ENCODE data around the gene SAV1. TPM values are rescaled to one million over a fixed set of nuclear protein-coding genes. Genes with fewer than 3 reads are reported as not detected.

SAV1 gene
- total RNA-seq, 1 experiment from 2014 or later, result 66.2 TPM

DNA sequence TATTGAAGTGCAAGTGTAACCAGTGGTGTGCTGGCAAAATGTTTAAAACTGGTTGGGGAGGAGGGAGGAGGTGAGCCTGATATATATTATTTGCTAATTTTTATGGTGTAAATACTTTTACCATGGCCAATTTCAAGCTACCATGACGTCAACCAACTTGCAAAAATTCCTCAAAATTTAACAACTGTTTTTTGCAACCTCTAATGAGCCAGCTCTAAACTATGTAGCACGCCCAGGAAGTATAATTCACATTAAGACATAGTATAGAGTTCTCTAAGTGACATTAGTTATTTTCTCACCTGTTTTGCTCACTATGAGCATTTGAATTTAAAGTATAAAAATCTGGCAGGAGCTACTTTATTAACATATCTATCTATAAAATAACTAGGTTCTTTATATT is 66.7 kb downstream of the SAV1 start:
- intact Hi-C loops (cut with micrococcal nuclease), result loop anchor here (1.0 to 5.0 kb wide), 3 partner anchors 49 to 111 kb away; no protein-coding TSS in a partner anchor
- Histone ChIP-seq H3K27ac (ENCODE audit: low read length) (peak overlapping the region; percentile 44), H3K27me3 (ENCODE audit: low read length) (no peaks in the 10 kb centered on the region), H3K9me2 (replicated peaks; ENCODE audit: low read length) (no peaks in the 10 kb centered on the region), H3K4me1 (ENCODE audit: insufficient read depth, low read length) (peaks cover 32% of the 10 kb centered on the region), H3K9me3 (ENCODE audit: low read length) (no peaks in the 10 kb centered on the region), H3K4me2 (ENCODE audit: low read length) (peak overlapping the region; percentile 74), H4K20me1 (ENCODE audit: low read length) (no peaks in the 10 kb centered on the region), H2AFZ (ENCODE audit: low read length) (no peak overlapping the region), H3K36me3 (ENCODE audit: low read depth, low read length) (no peaks in the 10 kb centered on the region), H3K4me3 (ENCODE audit: low read length) (no peak overlapping the region), H3K9ac (ENCODE audit: low read length) (no peak overlapping the region), H3F3A (ENCODE audit: low read length, unreplicated experiment) (no peaks in the 10 kb centered on the region), H3K79me2 (ENCODE audit: low read length) (no peaks in the 10 kb centered on the region)
- DNase-seq (peak; percentile 79), ATAC-seq (peak; percentile 79)
- ChIA-PET CTCF (interaction anchor here (0.6 to 2.9 kb wide), 12 partner anchors 10 to 259 kb away, joined by 3 to 30 read pairs (median 4); no protein-coding TSS in a partner anchor), POLR2A (ENCODE audit: unreplicated experiment) (interaction anchor here (1.4 kb wide), 1 partner anchor 67 kb away, joined by 5 read pairs; the partner anchor contains the start of gene SAV1)
- BruUV-seq (replicated peaks), result no TSS peak
- TF ChIP-seq EZH2 (IDR thresholded peaks at IDR 0.05; ENCODE audit: low read length, unreplicated experiment) (no peak), EZH2phosphoT487 (IDR thresholded peaks at IDR 0.05; ENCODE audit: borderline replicate concordance, low read length) (no peak)
- TF ChIP-seq, protein P1, sequence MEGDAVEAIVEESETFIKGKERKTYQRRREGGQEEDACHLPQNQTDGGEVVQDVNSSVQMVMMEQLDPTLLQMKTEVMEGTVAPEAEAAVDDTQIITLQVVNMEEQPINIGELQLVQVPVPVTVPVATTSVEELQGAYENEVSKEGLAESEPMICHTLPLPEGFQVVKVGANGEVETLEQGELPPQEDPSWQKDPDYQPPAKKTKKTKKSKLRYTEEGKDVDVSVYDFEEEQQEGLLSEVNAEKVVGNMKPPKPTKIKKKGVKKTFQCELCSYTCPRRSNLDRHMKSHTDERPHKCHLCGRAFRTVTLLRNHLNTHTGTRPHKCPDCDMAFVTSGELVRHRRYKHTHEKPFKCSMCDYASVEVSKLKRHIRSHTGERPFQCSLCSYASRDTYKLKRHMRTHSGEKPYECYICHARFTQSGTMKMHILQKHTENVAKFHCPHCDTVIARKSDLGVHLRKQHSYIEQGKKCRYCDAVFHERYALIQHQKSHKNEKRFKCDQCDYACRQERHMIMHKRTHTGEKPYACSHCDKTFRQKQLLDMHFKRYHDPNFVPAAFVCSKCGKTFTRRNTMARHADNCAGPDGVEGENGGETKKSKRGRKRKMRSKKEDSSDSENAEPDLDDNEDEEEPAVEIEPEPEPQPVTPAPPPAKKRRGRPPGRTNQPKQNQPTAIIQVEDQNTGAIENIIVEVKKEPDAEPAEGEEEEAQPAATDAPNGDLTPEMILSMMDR (conservative IDR thresholded peaks at IDR 0.05; ENCODE audit: low read depth, low read length), result no peak

DNA sequence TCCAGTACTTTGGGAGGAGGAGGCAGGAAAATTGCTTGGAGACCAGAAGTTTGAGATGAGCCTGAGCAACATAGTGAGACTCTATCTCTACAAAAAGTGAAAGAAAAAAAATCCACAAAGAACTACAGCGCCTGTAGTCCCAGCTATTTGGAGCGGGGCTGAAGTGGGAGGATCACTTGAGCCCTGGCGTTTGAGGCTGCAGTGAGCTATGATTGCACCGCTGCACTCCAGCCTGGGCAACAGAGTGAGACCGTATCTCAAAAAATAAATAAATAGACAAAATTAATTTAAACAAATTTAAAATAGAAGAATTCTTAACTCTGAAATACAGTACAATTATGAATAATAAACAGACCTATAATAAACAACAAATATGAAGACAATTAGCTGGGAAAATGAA is 67.3 kb downstream of the SAV1 start:
- Histone ChIP-seq H2AFZ (ENCODE audit: low read length) (no peak overlapping the region), H3K79me2 (ENCODE audit: low read length) (no peaks in the 10 kb centered on the region), H3K4me3 (ENCODE audit: low read length) (no peak overlapping the region), H3F3A (ENCODE audit: low read length, unreplicated experiment) (no peaks in the 10 kb centered on the region), H3K9ac (ENCODE audit: low read length) (peak overlapping the region; percentile 26; the same call in 1 of the 2 replicates), H4K20me1 (ENCODE audit: low read length) (no peaks in the 10 kb centered on the region), H3K9me2 (replicated peaks; ENCODE audit: low read length) (no peaks in the 10 kb centered on the region), H3K9me3 (ENCODE audit: low read length) (no peaks in the 10 kb centered on the region), H3K4me1 (ENCODE audit: insufficient read depth, low read length) (peaks cover 32% of the 10 kb centered on the region), H3K27me3 (ENCODE audit: low read length) (no peaks in the 10 kb centered on the region), H3K36me3 (ENCODE audit: low read depth, low read length) (no peaks in the 10 kb centered on the region), H3K27ac (ENCODE audit: low read length) (peak overlapping the region; percentile 44), H3K4me2 (ENCODE audit: low read length) (peak overlapping the region; percentile 74)
- ChIA-PET CTCF (interaction anchor here (0.5 to 2.9 kb wide), 22 partner anchors 13 to 259 kb away, joined by 3 to 30 read pairs (median 4); partner anchors contain the start of genes ATL1 and SAV1), POLR2A (ENCODE audit: unreplicated experiment) (interaction anchor here (0.6 to 1.4 kb wide), 7 partner anchors 26 to 260 kb away, joined by 3 to 20 read pairs (median 5); partner anchors contain the start of gene SAV1)
- intact Hi-C loops (cut with micrococcal nuclease), result loop anchor here (1.0 to 5.0 kb wide), 11 partner anchors 18 to 280 kb away; no protein-coding TSS in a partner anchor
- ATAC-seq (peak; percentile 18; the same call in 1 of the 2 replicates), DNase-seq (no peak)
- TF ChIP-seq, protein P1 (conservative IDR thresholded peaks at IDR 0.05; ENCODE audit: low read depth, low read length), result no peak
- TF ChIP-seq EZH2 (IDR thresholded peaks at IDR 0.05; ENCODE audit: low read length, unreplicated experiment) (no peak), EZH2phosphoT487 (IDR thresholded peaks at IDR 0.05; ENCODE audit: borderline replicate concordance, low read length) (no peak)
- BruUV-seq (replicated peaks), result TSS peak; percentile 64

All from PC-3 (cell line).